ENCODE measurements around the gene CAPN2. TPM values are rescaled to one million over a fixed set of nuclear protein-coding genes. Genes with fewer than 3 reads are reported as not detected.
A peak's percentile ranks its signal among the peaks of the same experiment; 100 is the strongest.

CAPN2 gene
- polyA plus RNA-seq, 3 donors = 127 to 186 (median 182) TPM

GRCh38 chr1:223695014-223695548 lies 17.3 kb upstream of the CAPN2 start:
- H3K27ac ChIP-seq (ENCODE audit: low read depth in 1 of 2, low read length in 2 of 2) = no peak overlapping the region
- WGBS (ENCODE audit: insufficient coverage) = 80% methylated on average over 3 of the region's 8 CpGs
- no peak for DNase-seq
- peaks cover 0 to 5% of the 10 kb centered on the region in 2 donors for H3K4me1 ChIP-seq (ENCODE audit: control insufficient read depth in 1 of 2, insufficient read depth in 2 of 2, low read length in 2 of 2)
- no peak overlapping the region for H3K4me3 Mint-ChIP-seq
- no peak overlapping the region for H3K27ac Mint-ChIP-seq
- no peak overlapping the region for H3K4me3 ChIP-seq (replicated peaks in 1 of 3; ENCODE audit: low read depth in 2 of 3, low read length in 3 of 3)
- H2AFZ ChIP-seq (ENCODE audit: insufficient read depth, low read depth, low read length, poor library complexity, severe bottlenecking) = no peak overlapping the region
- H3K9me3 Mint-ChIP-seq = no peaks in the 10 kb centered on the region
- TF ChIP-seq CTCF (IDR thresholded peaks at IDR 0.05) = no peak
- no peak overlapping the region for H3K4me2 ChIP-seq (replicated peaks; ENCODE audit: extremely low read depth, low read length, poor library complexity, severe bottlenecking)
- H3K9ac ChIP-seq (ENCODE audit: insufficient read depth, low read length, poor library complexity, severe bottlenecking) = no peak overlapping the region
- no peaks in the 10 kb centered on the region for H3K36me3 ChIP-seq (replicated peaks in 1 of 2; ENCODE audit: control insufficient read depth in 1 of 2, insufficient read depth in 2 of 2, low read length in 2 of 2)
- no peaks in the 10 kb centered on the region for H3K79me2 ChIP-seq (ENCODE audit: insufficient read depth, low read length)
- intact Hi-C loops (cut with micrococcal nuclease) = no loop called here
- no peaks in the 10 kb centered on the region for H4K20me1 ChIP-seq (ENCODE audit: insufficient read depth, low read length)
- peaks cover 8% of the 10 kb centered on the region for H3K4me1 Mint-ChIP-seq
- no peaks in the 10 kb centered on the region for H3K36me3 Mint-ChIP-seq
- no peaks in the 10 kb centered on the region for H3K27me3 ChIP-seq (ENCODE audit: control insufficient read depth in 2 of 2, insufficient read depth in 2 of 2, low read length in 2 of 2)
- peaks cover 0 to 2% (median 2%) of the 10 kb centered on the region in 3 donors for H3K27me3 Mint-ChIP-seq (ENCODE audit: low read depth in 3 of 3)
- no peaks in the 10 kb centered on the region for H3K9me3 ChIP-seq (replicated peaks in 1 of 2; ENCODE audit: control insufficient read depth in 1 of 2, insufficient read depth in 1 of 2, low read length in 2 of 2)

- no peaks in the 10 kb centered on the region for H4K20me1 ChIP-seq (ENCODE audit: insufficient read depth, low read length)
- H2AFZ ChIP-seq (ENCODE audit: insufficient read depth, low read depth, low read length, poor library complexity, severe bottlenecking) = peak overlapping the region; percentile 15
- H3K4me3 ChIP-seq (replicated peaks in 1 of 3; ENCODE audit: low read depth in 2 of 3, low read length in 3 of 3) = no peak overlapping the region
- H3K79me2 ChIP-seq (ENCODE audit: insufficient read depth, low read length) = no peaks in the 10 kb centered on the region
- WGBS (ENCODE audit: insufficient coverage) = 36% methylated on average over 5 of the region's 5 CpGs
- H3K4me1 ChIP-seq (ENCODE audit: control insufficient read depth in 1 of 2, insufficient read depth in 2 of 2, low read length in 2 of 2) = peaks cover 0 to 5% of the 10 kb centered on the region in 2 donors
- no peak for DNase-seq
- no peaks in the 10 kb centered on the region for H3K36me3 Mint-ChIP-seq
- peaks cover 10% of the 10 kb centered on the region for H3K4me1 Mint-ChIP-seq
- TF ChIP-seq CTCF (IDR thresholded peaks at IDR 0.05) = no peak
- no peak overlapping the region for H3K4me3 Mint-ChIP-seq
- H3K27ac ChIP-seq (ENCODE audit: low read depth in 1 of 2, low read length in 2 of 2) = no peak overlapping the region
- H3K4me2 ChIP-seq (replicated peaks; ENCODE audit: extremely low read depth, low read length, poor library complexity, severe bottlenecking) = no peak overlapping the region
- intact Hi-C loops (cut with micrococcal nuclease) = no loop called here
- no peaks in the 10 kb centered on the region for H3K27me3 ChIP-seq (ENCODE audit: control insufficient read depth in 2 of 2, insufficient read depth in 2 of 2, low read length in 2 of 2)
- H3K27ac Mint-ChIP-seq = no peak overlapping the region
- no peaks in the 10 kb centered on the region for H3K9me3 Mint-ChIP-seq
- no peaks in the 10 kb centered on the region for H3K9me3 ChIP-seq (replicated peaks in 1 of 2; ENCODE audit: control insufficient read depth in 1 of 2, insufficient read depth in 1 of 2, low read length in 2 of 2)
- H3K36me3 ChIP-seq (replicated peaks in 1 of 2; ENCODE audit: control insufficient read depth in 1 of 2, insufficient read depth in 2 of 2, low read length in 2 of 2) = no peaks in the 10 kb centered on the region
- H3K9ac ChIP-seq (ENCODE audit: insufficient read depth, low read length, poor library complexity, severe bottlenecking) = no peak overlapping the region
- peaks cover 0 to 2% (median 0%) of the 10 kb centered on the region in 3 donors for H3K27me3 Mint-ChIP-seq (ENCODE audit: low read depth in 3 of 3)
Measured at GRCh38 chr1:223695941-223696340, 16.4 kb upstream of the CAPN2 start.

All from CD14-positive monocyte (primary cell).